ENCODE results near the gene SCAF11.

SCAF11 gene

GRCh38 chr12:45981075-45981837 is 9.1 kb downstream of the SCAF11 start:
- DNase-seq (ENCODE audit: low spot score), result no peak

DNA sequence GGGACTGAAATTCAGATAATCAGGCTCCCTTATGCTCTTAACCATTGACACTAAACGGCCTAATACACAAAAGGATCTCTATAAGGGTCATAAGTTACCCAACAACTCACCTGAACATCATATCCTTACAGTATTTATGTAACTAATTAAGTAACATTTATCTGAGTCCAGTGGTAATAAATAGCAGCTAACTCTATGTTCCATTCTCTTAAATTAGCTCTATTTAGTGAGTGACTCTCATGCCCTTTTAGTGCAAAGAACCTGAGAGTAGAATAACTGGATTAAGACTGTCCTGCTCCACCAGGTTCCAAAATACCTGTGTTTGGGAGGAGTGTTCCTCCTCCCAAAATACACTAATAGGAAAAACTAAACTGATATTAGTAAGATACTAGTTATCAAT is 9.8 kb downstream of the SCAF11 start:
- no peak for DNase-seq (ENCODE audit: low spot score)

- DNase-seq (ENCODE audit: low spot score), result no peak
Observed at GRCh38 chr12:45978108-45978507, 12.3 kb downstream of the SCAF11 start.

GRCh38 chr12:45977620-45978019 is 12.8 kb downstream of the SCAF11 start:
- DNase-seq (ENCODE audit: low spot score), result no peak

DNA sequence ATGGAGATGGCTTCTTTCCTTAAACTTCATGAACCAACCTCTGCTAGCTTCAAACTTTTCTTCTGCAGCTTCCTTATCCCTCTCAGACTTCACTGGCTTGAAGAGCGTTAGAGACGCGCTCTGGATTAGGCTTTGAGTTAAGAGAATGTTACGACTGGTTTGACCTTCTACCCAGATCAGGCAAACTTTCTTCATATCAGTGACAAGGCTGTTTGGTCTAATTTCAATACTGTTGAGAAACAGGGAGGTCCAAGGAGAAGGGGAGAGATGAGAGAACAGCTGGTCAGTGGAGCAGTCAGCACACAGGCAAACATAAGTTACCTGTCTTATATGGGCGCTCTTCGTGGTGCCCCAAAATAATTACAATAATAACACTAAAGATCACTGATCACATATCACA is 14.9 kb downstream of the SCAF11 start:
- DNase-seq (ENCODE audit: low spot score), result no peak

- no peak for DNase-seq (ENCODE audit: low spot score)
Observed at GRCh38 chr12:45974883-45975282, 15.5 kb downstream of the SCAF11 start.

DNA sequence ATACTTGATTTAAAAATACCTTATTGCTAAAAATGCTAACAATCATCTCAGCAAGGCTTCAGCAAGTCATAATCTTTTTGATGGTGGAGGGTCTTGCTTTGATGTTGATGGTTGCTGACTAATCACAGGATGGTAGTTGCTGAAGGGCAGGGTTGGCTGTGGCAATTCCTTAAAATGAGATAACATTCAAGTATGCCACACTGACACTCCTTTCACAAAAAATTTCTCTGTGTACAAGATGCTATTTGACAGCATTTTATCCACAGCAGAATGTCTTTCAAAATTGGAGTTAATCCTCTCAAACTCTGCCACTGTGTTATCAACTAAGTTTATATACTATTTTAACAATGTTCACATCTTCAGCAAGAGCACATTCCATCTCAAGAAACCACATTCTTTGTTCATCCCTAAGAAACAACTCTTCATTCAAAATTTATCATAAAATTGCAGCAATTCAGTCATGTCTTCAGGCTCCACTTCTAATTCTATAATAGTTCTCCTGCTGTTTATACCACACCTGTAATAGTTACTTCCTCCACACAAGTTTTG is 16.1 kb downstream of the SCAF11 start:
- DNase-seq (ENCODE audit: low spot score), result no peak

DNA sequence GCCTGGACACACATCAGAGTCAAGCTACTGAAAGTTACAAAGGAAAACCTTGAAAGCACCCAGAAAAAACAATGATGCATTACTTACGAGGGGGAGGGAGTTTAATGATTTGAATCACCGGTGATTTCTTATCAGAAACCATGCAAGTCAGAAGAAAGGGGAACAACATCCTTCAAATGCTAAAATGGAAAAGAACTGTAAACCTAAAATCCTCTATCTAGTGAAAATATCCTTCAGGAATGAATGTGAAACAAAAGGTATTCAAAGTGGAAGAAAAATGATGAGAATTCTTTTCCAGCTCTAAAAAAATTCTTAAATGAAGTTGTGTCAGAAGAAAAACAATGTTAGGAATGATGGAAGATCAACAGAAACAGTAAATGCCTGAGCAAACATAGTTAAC is 16.8 kb downstream of the SCAF11 start:
- DNase-seq (ENCODE audit: low spot score), result no peak

DNA sequence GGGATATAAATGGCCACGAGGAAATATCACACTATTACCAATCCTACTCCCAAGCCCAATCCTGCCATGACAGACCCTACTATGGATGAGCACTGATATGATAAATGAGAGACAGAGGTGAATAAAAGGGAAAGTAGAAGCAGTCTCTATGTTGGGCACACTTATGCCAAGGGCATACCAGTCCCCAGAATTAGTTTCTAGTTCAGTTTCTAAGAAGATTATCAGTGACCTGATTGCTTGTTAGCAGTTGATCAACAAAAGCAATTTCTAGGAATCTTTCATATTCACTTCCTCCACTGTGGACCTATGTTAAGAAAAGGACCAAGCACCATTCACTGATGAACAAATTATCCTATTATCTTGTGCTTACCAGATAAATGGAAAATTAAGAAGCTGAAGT is 20.0 kb downstream of the SCAF11 start:
- DNase-seq (ENCODE audit: low spot score), result no peak

- no peak for DNase-seq (ENCODE audit: low spot score)
Observed at GRCh38 chr12:45969084-45969483, 21.3 kb downstream of the SCAF11 start.

GRCh38 chr12:45966486-45966885 is 23.9 kb downstream of the SCAF11 start:
- no peak for DNase-seq (ENCODE audit: low spot score)

- DNase-seq (ENCODE audit: low spot score), result no peak
Observed at GRCh38 chr12:45962553-45963325, 27.6 kb downstream of the SCAF11 start.

DNA sequence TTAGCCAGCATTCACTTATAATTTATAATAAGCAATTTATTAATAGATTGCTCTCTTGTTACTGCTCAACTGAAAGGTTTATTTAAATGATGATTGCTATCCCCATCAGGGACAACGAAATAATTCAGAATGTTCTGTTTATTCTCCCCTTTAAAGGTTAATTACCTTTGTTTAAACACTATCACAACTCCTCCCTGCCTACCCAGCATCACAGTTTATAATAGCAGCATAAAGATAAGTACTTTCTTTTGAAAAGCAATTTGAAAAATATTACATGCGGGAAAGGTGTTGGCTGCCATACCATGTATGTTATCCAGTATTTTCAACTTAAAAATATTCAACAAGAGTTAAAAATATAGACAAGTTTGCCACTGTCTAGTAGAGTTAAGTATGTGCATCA is 30.6 kb downstream of the SCAF11 start:
- DNase-seq (ENCODE audit: low spot score), result no peak

GRCh38 chr12:45959025-45959424 is 31.3 kb downstream of the SCAF11 start:
- no peak for DNase-seq (ENCODE audit: low spot score)

- DNase-seq (ENCODE audit: low spot score), result no peak
Observed at GRCh38 chr12:45948546-45948945, 41.8 kb downstream of the SCAF11 start.

DNA sequence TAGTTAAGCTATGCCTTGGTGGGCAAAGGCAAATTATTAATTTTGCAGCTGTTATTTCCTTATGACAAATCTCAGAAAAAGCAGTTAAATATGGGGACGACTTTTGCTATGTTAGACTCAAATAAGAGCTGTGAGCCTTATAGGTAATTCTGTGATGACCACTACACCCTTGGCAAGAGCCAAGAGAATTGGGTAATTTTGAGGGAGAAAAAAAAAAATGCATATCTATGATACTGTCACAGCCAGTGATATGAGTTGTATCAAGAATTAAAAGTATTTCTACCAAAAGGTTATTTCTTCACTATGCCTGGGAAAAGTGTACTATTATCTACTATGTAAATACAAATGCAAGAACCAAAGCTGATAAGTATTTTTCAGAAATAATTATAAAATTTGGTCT is 43.9 kb downstream of the SCAF11 start:
- DNase-seq (ENCODE audit: low spot score), result no peak

DNA sequence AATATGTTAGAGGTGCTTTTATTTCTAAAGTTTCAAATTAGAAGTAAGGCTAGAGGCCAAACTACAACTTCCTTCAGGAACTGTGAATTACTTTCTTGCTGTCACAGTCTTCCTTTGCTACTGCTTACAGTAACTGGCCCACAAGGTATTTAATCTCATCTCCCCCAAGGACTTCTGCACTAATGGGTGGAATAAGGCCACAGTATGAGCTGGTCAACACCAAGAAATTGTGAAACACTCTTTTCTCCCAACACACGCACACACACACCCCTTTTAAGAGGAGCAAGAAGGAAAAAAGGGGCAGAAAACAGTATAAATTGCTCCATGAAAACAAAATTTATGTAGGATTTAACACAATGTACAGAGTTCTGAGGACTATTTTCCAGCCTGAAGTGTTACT is 45.6 kb downstream of the SCAF11 start:
- DNase-seq (ENCODE audit: low spot score), result no peak

DNA sequence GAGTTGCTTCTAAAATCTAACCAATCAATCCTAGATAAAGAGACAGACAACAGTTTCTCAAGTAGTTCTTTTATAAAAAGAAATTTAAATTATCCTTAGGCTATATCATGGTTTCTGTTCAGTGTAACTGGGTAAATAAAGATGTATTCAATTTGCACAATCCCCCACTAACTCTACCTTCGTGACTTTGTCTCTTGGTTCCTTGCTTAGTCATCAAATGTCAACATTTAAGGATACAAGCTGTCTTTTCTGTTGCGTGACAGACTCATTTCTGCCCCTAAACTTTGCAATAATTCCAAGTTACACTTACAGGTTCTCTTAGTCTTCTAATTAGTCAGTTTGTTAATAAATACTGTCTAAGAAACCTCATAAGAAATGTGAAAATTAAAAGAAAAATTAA is 50.6 kb downstream of the SCAF11 start:
- DNase-seq (ENCODE audit: low spot score), result no peak

DNA sequence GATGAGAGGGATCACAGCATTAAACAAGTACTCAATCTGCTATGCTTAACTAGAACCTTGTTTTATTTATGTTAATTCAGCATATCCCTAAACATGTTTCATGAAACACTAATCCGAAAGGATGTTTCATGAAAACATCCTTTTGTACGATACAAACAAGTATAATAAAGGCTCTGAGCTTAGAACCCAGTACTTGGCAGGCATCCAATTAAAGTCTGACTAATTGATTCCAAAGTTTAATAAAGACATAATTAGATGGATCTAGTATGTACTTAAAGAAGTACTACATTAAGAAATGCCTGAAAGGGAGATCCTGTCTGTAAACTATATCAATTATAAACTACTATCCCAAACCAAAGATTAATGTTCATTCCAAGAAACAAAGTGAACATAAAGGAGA is 51.8 kb downstream of the SCAF11 start:
- no peak for DNase-seq (ENCODE audit: low spot score)

DNA sequence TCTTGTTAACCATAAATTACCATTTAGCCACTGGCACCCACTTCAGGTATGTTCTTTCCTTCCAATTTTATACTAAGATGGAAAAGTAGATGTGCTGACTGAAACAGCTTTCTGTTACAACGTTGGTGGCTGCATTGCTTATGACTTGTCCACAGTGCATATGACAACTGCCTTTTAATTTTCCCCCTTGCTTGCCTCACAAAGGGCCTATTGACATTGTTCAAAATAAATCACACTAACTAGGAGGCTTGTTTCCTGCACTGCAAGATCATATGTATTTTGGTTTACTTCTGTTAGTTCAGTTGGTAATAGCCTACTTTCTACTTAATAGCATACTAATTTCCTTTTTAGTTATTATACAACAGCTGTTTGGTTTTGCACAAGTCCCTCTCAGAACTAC is 55.4 kb downstream of the SCAF11 start:
- no peak for DNase-seq (ENCODE audit: low spot score)

- no peak for DNase-seq (ENCODE audit: low spot score)
Observed at GRCh38 chr12:45933504-45933903, 56.9 kb downstream of the SCAF11 start.

GRCh38 chr12:45930369-45930768 is 60.0 kb downstream of the SCAF11 start:
- no peak for DNase-seq (ENCODE audit: low spot score)

DNA sequence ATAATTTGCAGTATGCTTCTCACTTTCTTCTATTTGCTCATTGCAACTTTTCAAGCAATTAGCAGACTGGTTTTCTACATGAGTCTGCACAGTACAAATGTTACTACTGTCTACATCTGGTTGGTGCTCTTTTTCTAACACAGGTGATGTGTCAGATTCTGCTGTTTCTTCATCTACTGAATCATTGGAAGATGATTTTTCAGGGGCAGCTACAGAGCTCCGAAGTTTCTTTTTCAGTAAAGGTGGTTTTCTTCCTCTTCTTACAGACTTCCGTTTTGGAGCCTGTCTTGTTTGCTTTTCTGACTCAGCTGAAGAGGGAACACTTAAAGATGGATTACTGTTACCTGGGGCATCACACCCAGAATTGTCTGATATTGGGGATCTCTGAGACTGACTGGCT is 62.1 kb downstream of the SCAF11 start:
- no peak for DNase-seq (ENCODE audit: low spot score)

All from SW480 (cell line).